ENCODE data around the gene SET.

The SET gene

GRCh38 chr9:128720841-128721486 is 31.9 kb downstream of the SET start:
- DNase-seq (ENCODE audit: extremely low read depth, low read depth): no peak
- TF ChIP-seq CTCF (IDR thresholded peaks at IDR 0.05; ENCODE audit: low read depth, low read length, missing control alignments): no peak
- no peak overlapping the region for H3K4me3 ChIP-seq (replicated peaks; ENCODE audit: low read depth, low read length)

GRCh38 chr9:128721487-128722010 is 32.5 kb downstream of the SET start:
- DNase-seq (ENCODE audit: extremely low read depth, low read depth): no peak
- no peak overlapping the region for H3K4me3 ChIP-seq (replicated peaks; ENCODE audit: low read depth, low read length)
- TF ChIP-seq CTCF (IDR thresholded peaks at IDR 0.05; ENCODE audit: low read depth, low read length, missing control alignments): no peak

- DNase-seq (ENCODE audit: extremely low read depth, low read depth): no peak
- no peak for TF ChIP-seq CTCF (IDR thresholded peaks at IDR 0.05; ENCODE audit: low read depth, low read length, missing control alignments)
- H3K4me3 ChIP-seq (replicated peaks; ENCODE audit: low read depth, low read length): peak overlapping the region; percentile 52; the same call in 1 of the 2 replicates
Measured at GRCh38 chr9:128722380-128723351, 33.6 kb downstream of the SET start.

GRCh38 chr9:128723352-128723865 is 34.4 kb downstream of the SET start:
- DNase-seq (ENCODE audit: extremely low read depth, low read depth): no peak
- H3K4me3 ChIP-seq (replicated peaks; ENCODE audit: low read depth, low read length): peak overlapping the region; percentile 52
- no peak for TF ChIP-seq CTCF (IDR thresholded peaks at IDR 0.05; ENCODE audit: low read depth, low read length, missing control alignments)

- no peak for TF ChIP-seq CTCF (IDR thresholded peaks at IDR 0.05; ENCODE audit: low read depth, low read length, missing control alignments)
Measured at GRCh38 chr9:128723866-128724743, 35.1 kb downstream of the SET start, which contains the start of gene ZDHHC12. ZDHHC12 (minus strand) TSS chr9:128724127; CDS start chr9:128724093, 34 bp downstream.

GRCh38 chr9:128724744-128725211 is 35.8 kb downstream of the SET start:
- TF ChIP-seq CTCF (IDR thresholded peaks at IDR 0.05; ENCODE audit: low read depth, low read length, missing control alignments): no peak
- H3K4me3 ChIP-seq (replicated peaks; ENCODE audit: low read depth, low read length): peak overlapping the region; percentile 52
- DNase-seq (ENCODE audit: extremely low read depth, low read depth): peak; percentile 65

More at GRCh38 chr9:128723866-128724743, 35.1 kb downstream of the SET start, which contains the start of gene ZDHHC12:
- H3K4me3 ChIP-seq (replicated peaks; ENCODE audit: low read depth, low read length): peak within 1 kb of the TSS; percentile 52
- peak; percentile 84 for DNase-seq (ENCODE audit: extremely low read depth, low read depth)

Data from HFF-Myc (cell line).